A673 (cell line): ENCODE data around the gene GMEB2.
A peak's percentile ranks its signal among the peaks of the same experiment; 100 is the strongest.
"Not testable (repeated sequence)": the region's sequence is repeated elsewhere in the genome, so short reads cannot be mapped to it uniquely, and the experiment has no call there.

Experiments used
- EZH2 ChIP-seq: fragments of 200-600 bp; sonication (generic); IDR thresholded peaks from 2 replicates; pipeline ENCODE4 v1.6.1; 2017; ENCODE audit warnings: borderline replicate concordance, low read depth, mild to moderate bottlenecking, mixed read lengths, antibody characterized with exemption, low read length; ENCODE audit not compliant: poor library complexity, severe bottlenecking
- TF ChIP-seq, protein P1 (sequence below): fragments of 300-800, 200-600 bp; sonication (generic); conservative IDR thresholded peaks from 2 replicates; pipeline ENCODE4 v1.5.1; 2017; ENCODE audit warnings: low read depth, mild to moderate bottlenecking, antibody characterized with exemption, low read length, moderate library complexity, mixed read lengths

DNA sequence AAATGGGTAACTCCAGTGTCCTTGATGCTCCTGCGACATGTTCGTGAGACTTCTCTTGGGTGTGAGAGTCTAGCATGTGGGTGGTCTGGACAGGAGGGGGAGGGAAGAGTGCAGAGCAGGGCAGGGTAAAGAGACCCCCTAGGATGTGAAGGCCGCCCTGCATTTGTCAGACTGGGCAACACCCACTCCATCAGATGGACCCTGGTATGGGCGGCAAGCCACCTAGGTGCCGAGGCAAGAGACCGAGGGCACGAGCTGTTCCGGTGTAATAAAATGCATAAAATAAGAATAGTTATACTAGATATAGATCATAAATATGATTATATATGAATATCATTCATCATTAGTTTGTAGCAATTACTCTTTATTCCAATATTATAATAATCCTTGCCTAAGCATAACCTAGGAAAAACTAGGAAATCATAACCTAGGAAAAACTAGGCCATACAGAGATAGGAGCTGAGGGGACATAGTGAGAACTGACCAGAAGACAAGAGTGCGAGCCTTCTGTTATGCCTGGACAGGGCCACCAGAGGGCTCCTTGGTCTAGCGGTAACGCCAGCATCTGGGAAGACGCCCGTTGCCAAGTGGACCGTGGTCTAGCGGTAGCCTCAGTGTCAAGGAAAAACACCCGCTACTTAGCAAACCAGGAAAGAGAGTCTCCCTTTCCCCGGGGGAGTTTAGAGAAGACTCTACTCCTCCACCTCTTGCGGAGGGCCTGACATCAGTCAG is 12.9 kb downstream of the GMEB2 start:
- not testable (repeated sequence) for TF ChIP-seq EZH2
- TF ChIP-seq, protein P1, sequence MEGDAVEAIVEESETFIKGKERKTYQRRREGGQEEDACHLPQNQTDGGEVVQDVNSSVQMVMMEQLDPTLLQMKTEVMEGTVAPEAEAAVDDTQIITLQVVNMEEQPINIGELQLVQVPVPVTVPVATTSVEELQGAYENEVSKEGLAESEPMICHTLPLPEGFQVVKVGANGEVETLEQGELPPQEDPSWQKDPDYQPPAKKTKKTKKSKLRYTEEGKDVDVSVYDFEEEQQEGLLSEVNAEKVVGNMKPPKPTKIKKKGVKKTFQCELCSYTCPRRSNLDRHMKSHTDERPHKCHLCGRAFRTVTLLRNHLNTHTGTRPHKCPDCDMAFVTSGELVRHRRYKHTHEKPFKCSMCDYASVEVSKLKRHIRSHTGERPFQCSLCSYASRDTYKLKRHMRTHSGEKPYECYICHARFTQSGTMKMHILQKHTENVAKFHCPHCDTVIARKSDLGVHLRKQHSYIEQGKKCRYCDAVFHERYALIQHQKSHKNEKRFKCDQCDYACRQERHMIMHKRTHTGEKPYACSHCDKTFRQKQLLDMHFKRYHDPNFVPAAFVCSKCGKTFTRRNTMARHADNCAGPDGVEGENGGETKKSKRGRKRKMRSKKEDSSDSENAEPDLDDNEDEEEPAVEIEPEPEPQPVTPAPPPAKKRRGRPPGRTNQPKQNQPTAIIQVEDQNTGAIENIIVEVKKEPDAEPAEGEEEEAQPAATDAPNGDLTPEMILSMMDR = peak; percentile 33; the same call in 1 of the 2 replicates
